ENCODE results near the gene EBF3. TPM values are rescaled to one million over a fixed set of nuclear protein-coding genes. Genes with fewer than 3 reads are reported as not detected.

The EBF3 gene
- total RNA-seq, 1 donor from 2014 or later = 0.26 TPM

DNA sequence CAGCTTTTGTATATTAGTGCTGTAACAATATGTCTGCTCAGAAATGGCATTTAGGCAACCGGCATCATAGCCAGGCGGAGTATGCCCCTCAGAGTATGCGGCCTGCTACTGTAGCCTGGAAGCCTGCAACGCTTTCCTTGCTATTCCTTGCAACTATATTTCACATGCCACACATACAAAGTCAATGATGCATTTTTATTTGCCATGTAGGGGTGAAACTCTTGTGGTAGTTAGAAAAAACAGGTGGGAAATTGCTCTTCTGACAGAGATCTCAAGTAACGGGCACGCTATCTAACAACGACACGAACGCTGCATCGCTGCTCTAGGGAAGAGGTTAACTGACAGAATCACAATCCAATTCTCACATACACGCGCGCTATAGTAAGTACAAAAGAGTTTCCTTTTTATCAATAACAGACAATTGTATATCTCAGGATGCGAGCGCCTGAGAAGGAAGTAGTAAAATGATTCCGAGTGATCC lies 5.9 kb downstream of the EBF3 start:
- no peak overlapping the region for H3K4me3 ChIP-seq (ENCODE audit: low read depth, low read length)
- H3K27me3 ChIP-seq (ENCODE audit: control insufficient read depth, insufficient read depth, low read length) = peaks cover 36% of the 10 kb centered on the region
- no peaks in the 10 kb centered on the region for H3K36me3 ChIP-seq (ENCODE audit: control insufficient read depth, insufficient read depth, low read length)
- TF ChIP-seq CTCF (IDR thresholded peaks at IDR 0.05; ENCODE audit: insufficient read depth, low read length, severe bottlenecking) = no peak
- FAIRE-seq = no peak
- no peak for DNase-seq (ENCODE audit: low read depth)

DNA sequence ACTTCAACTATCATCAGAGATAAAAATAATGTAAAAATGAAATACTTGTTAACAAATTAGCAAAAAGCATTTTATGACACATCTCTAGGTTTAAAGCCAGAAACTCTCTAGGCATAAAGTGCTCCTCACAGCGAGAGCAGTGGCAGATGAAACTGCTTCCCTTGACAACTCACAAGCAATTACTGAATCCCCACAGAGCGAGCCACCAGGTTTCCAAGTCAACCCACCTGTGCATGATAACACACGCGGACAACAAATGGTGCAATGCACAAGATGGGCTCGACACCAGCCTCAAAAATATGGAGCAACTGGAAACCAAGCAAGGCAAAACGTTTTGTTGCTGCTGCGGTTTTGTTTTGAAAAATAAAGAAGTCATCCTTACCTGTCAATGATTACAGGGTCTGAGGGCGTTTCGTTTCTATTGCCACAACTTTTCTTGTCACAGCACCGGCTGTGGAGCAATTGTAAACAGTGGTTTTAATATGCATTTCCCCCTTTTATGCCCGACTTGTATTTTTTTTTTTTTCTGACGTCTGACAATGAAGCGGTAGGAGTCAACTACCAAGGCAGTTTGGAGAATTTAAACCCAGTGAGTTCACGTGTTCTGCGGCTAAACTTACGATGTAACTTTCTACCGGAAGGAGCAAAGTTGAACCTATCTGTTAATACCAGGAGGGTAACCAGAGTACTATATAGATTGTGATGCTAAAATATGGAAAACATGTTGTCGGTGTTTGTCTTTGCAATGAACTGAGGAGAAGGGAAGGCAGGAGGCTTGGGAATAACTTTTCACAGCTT lies 7.0 kb downstream of the EBF3 start:
- DNase-seq (ENCODE audit: low read depth) = no peak
- TF ChIP-seq CTCF (IDR thresholded peaks at IDR 0.05; ENCODE audit: insufficient read depth, low read length, severe bottlenecking) = no peak

GRCh38 chr10:129956286-129956670 lies 7.8 kb downstream of the EBF3 start:
- FAIRE-seq (no peak), DNase-seq (ENCODE audit: low read depth) (no peak)
- no peak for TF ChIP-seq CTCF (IDR thresholded peaks at IDR 0.05; ENCODE audit: insufficient read depth, low read length, severe bottlenecking)
- no peaks in the 10 kb centered on the region for H3K36me3 ChIP-seq (ENCODE audit: control insufficient read depth, insufficient read depth, low read length)
- no peak overlapping the region for H3K4me3 ChIP-seq (ENCODE audit: low read depth, low read length)
- H3K27me3 ChIP-seq (ENCODE audit: control insufficient read depth, insufficient read depth, low read length) = peaks cover 22% of the 10 kb centered on the region

More for the DNA sequence above, 7.0 kb downstream of the EBF3 start:
- Histone ChIP-seq H3K36me3 (ENCODE audit: control insufficient read depth, insufficient read depth, low read length) (no peaks in the 10 kb centered on the region), H3K4me3 (ENCODE audit: low read depth, low read length) (no peak overlapping the region), H3K27me3 (ENCODE audit: control insufficient read depth, insufficient read depth, low read length) (peaks cover 27% of the 10 kb centered on the region)
- no peak for FAIRE-seq

DNA sequence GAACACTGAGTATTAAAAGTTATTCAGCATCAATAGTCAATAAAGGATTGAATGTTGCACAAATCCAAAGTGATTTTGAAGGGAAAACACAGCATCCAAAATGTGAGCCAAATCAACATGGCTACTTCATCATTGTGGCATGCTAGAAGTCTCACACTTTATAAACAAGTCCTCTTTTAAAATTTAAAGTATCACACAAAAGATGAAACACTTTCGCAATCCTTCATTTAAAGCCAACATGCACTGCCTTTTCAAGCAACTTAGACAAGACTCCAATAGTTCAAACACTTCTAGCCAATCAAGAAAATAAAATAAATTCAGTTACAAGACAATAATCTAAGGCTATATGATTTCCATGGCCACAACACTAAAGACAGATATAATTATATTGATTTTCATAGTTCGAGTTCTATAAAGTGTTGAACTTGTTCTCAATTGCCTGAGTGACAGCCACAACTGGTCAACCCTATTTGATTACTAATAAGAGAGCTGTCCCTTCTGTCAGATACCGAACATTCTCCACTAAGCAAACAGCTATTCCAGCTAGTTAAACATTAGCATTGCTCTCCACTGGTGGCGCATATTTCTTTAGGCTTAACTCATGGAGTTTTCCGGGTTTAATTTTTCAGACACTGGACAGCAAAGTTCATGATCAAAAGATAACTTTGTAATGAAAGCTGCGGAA lies 8.3 kb downstream of the EBF3 start:
- Histone ChIP-seq H3K36me3 (ENCODE audit: control insufficient read depth, insufficient read depth, low read length) (no peaks in the 10 kb centered on the region), H3K27me3 (ENCODE audit: control insufficient read depth, insufficient read depth, low read length) (peaks cover 17% of the 10 kb centered on the region), H3K4me3 (ENCODE audit: low read depth, low read length) (no peak overlapping the region)
- DNase-seq (ENCODE audit: low read depth) (no peak), FAIRE-seq (no peak)
- no peak for TF ChIP-seq CTCF (IDR thresholded peaks at IDR 0.05; ENCODE audit: insufficient read depth, low read length, severe bottlenecking)

GRCh38 chr10:129954492-129955315 lies 9.4 kb downstream of the EBF3 start:
- H3K27me3 ChIP-seq (ENCODE audit: control insufficient read depth, insufficient read depth, low read length) = peaks cover 9% of the 10 kb centered on the region
- FAIRE-seq (no peak), DNase-seq (ENCODE audit: low read depth) (no peak)
- no peaks in the 10 kb centered on the region for H3K36me3 ChIP-seq (ENCODE audit: control insufficient read depth, insufficient read depth, low read length)
- TF ChIP-seq CTCF (IDR thresholded peaks at IDR 0.05; ENCODE audit: insufficient read depth, low read length, severe bottlenecking) = no peak
- H3K4me3 ChIP-seq (ENCODE audit: low read depth, low read length) = no peak overlapping the region

Measured in bronchial epithelial cell (primary cell).